Urinary bladder (tissue), 4 donors: ENCODE measurements around the gene MICB. TPM values are rescaled to one million over a fixed set of nuclear protein-coding genes. Genes with fewer than 3 reads are reported as not detected.
"Not testable (repeated sequence)": the region's sequence is repeated elsewhere in the genome, so short reads cannot be mapped to it uniquely, and the experiment has no call there.

Source experiments
- DNase-seq: peaks from one replicate; pipeline ENCODE4 v3.0.0-alpha.2; 2015; ENCODE audit errors: extremely low spot score
- H3K27ac ChIP-seq: one replicate; pipeline ENCODE4 v1.5.1; 2013; ENCODE audit warnings: low read depth, mild to moderate bottlenecking, moderate library complexity
- H3K36me3 ChIP-seq: one replicate; pipeline ENCODE4 v1.6.1; 2013; ENCODE audit warnings: mild to moderate bottlenecking, moderate library complexity; ENCODE audit not compliant: insufficient read depth
- H3K4me1 ChIP-seq: one replicate; pipeline ENCODE4 v1.6.1; 2013; ENCODE audit warnings: mild to moderate bottlenecking, moderate library complexity; ENCODE audit not compliant: insufficient read depth
- H3K4me3 ChIP-seq: one replicate; pipeline ENCODE4 v1.5.1; 2013; ENCODE audit warnings: low read depth, low read length
- WGBS: extraction: QIAGEN DNeasy Blood & Tissue Kit; methylation state at CpG from one replicate; pipeline ENCODE4 v1.1.7; 2013; 5-methylcytosine and 5-hydroxymethylcytosine counted together
- polyA plus RNA-seq: library from polyadenylated mRNA; stranded (reverse); fragments of 200-250 nt; gene quantifications from one replicate; pipeline ENCODE4 v1.2.3, GENCODE V29; 2013
- total RNA-seq: library from RNA; depleted of rRNA; stranded (reverse); fragments of >200 nt; gene quantifications from one replicate; pipeline ENCODE4 v1.2.3, GENCODE V29; 2014
- donor health status: healthy with polysubstance abuse.
- donor health status: healthy.

The MICB gene
- total RNA-seq (1.6 TPM), polyA plus RNA-seq (1.6 TPM)

- 1% methylated on average over 64 of the region's 64 CpGs for WGBS
- Histone ChIP-seq H3K4me1 (no peaks in the 10 kb centered on the region), H3K36me3 (no peaks in the 10 kb centered on the region), H3K27ac (peak within 1 kb of the TSS; percentile 50), H3K4me3 (peak within 1 kb of the TSS; percentile 63)
- DNase-seq, result no peak
Measured at GRCh38 chr6:31497531-31498476, at the start of gene MICB. MICB (plus strand) TSS chr6:31498145; CDS start chr6:31498194, 49 bp downstream.

DNA sequence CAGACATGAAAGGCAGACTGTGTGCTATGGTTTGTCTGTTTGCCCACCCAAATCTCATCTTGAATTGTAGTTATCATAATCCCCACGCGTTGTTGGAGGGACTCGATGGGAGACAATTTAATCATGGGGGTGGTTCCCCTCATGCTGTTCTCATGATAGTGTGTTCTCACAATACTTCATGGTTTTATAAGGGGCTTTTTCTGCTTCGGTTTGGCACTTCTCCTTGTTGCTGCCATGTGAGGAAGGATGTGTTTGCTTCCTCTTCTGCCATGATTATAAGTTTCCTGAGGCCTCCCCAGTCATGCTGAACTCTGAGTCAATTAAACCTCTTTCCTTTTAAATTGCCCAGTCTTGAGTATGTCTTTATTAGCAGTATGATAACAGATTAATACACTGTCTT lies 47.2 kb upstream of the MICB start:
- no peak for DNase-seq
- no peaks in the 10 kb centered on the region for H3K4me1 ChIP-seq
- no peak overlapping the region for H3K27ac ChIP-seq
- 63% methylated on average over 4 of the region's 4 CpGs for WGBS
- H3K36me3 ChIP-seq, result no peaks in the 10 kb centered on the region
- H3K4me3 ChIP-seq, result no peak overlapping the region

DNA sequence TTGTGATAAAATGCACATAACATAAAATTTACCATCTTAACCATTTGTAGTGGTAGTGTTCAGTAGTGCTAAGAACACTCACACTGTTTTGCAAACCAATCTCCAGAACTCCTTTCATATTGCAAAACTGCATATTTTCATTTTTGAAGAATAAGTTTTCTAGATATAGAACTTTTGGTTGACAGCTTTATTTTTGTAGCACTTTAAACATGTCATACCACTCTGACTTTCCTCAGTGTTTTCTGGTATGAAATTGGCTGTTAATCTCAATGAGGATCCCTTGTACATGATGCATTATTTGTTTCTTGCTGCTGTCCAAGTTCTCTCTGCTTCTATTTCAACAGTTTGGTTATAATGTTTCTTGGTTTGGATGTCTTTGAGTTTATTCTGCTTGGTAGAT lies 45.1 kb upstream of the MICB start:
- H3K4me3 ChIP-seq, result no peak overlapping the region
- H3K4me1 ChIP-seq, result no peaks in the 10 kb centered on the region
- H3K27ac ChIP-seq, result no peak overlapping the region
- H3K36me3 ChIP-seq, result no peaks in the 10 kb centered on the region
- no peak for DNase-seq

GRCh38 chr6:31453259-31453658 lies 44.7 kb upstream of the MICB start:
- Histone ChIP-seq H3K36me3 (no peaks in the 10 kb centered on the region), H3K27ac (no peak overlapping the region)

GRCh38 chr6:31459864-31460263 lies 38.1 kb upstream of the MICB start:
- not testable (repeated sequence) for H3K4me3 ChIP-seq, DNase-seq, H3K36me3 ChIP-seq, H3K27ac ChIP-seq, H3K4me1 ChIP-seq
- 84% methylated on average over 5 of the region's 5 CpGs for WGBS

More at GRCh38 chr6:31453259-31453658, 44.7 kb upstream of the MICB start:
- no peaks in the 10 kb centered on the region for H3K4me1 ChIP-seq
- no peak overlapping the region for H3K4me3 ChIP-seq
- 72% methylated on average over 2 of the region's 2 CpGs for WGBS
- no peak for DNase-seq

GRCh38 chr6:31460361-31461025 lies 37.5 kb upstream of the MICB start:
- no peak for DNase-seq
- WGBS, result 96% methylated on average over 5 of the region's 5 CpGs
- Histone ChIP-seq H3K36me3 (no peaks in the 10 kb centered on the region), H3K4me1 (no peaks in the 10 kb centered on the region), H3K27ac (no peak overlapping the region), H3K4me3 (no peak overlapping the region)

DNA sequence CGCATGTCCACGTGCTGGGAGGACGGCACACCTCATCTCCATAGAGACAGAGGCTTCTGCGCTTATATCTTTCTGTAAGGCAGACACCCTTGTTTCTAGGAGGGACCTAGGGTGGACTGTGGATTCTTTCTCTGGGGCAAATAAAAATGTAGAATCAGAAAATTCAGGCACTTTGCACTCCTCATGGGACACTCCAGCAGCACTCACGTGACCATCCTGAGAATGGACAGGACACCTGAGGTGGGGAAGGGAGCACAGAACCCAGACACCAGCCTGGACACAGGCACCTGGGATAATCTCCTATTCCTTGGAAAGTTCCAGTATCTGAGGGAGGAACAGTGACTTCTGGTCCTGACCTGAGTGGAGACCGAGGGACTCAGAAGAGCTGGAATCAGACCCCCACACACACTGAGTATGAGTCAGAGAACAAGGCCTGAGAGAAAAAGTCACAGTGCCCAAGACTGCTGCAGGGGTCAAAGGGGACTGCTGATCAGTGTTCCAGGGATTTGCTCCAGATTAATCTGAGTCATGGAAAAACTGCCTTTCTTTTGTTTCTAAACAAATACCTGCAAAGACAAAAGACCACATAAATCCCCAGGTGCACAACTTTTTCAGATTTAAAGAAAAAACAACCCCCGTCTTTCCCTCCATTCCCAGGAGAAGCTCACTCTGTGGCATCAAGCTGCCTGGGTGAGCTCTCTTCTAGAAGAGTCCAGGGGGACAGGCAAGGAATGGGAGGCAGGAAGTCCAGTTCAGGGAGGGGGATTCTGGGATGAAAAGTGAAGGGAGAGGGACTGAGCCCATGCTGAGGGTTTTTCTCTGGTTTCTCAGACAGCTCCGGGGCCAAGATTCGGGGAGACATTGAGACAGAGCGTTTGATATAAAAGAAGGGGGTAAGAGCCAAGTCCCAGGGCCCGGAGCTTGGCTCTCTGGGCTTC lies 35.6 kb upstream of the MICB start:
- WGBS, result 58% methylated on average over 11 of the region's 11 CpGs
- Histone ChIP-seq H3K4me1 (no peaks in the 10 kb centered on the region), H3K4me3 (peak overlapping the region; percentile 45), H3K27ac (peak overlapping the region; percentile 66), H3K36me3 (no peaks in the 10 kb centered on the region)
- DNase-seq, result no peak

- Histone ChIP-seq H3K27ac (peak overlapping the region; percentile 66), H3K4me3 (peak overlapping the region; percentile 45), H3K36me3 (no peaks in the 10 kb centered on the region), H3K4me1 (no peaks in the 10 kb centered on the region)
- DNase-seq, result peak; percentile 43
- 21% methylated on average over 29 of the region's 29 CpGs for WGBS
Measured at GRCh38 chr6:31462964-31463870, 34.7 kb upstream of the MICB start.

DNA sequence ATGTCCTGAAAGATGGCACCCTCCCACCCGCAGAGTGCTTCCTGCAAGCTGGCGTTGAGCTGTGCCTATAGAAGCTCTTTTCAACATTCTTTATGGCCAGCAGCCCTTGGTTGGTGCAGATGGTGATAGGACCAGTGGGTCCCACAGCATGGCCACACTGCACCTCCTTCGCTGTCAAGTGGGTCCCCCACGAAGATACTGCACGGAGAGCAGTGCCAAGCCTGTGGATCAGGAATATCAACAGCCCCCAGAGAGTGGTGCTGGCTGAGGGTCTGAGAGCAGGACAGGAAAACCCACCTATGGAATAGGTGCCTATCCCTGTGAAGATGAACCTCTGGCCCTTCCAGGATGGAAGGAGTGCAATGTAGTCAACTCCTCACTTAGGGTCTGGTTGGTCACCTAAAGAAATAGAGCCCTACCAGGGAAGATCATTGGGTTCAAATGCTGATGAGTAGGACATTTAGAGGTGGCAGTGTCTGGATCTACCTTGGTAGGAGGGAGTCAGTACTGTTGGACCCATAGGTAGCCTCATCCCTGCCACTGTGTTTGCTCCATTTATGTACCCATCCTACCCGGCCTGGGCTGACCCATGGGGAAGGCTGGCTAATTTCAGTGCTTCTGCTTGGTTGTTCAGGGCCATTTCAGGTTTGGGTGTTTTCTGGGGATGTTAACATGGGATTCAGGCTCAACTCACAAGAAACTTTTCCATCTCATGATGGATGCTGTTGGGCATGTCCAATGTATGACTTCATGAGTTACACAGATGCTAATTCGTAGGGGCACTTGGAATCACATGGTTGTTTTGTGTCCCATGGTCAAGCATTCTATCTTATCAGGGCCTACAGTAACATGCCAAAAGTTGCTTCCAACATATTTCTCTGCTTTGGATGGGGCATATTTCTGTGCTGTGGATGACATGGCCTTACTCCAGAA lies 33.4 kb upstream of the MICB start:
- 84% methylated on average over 7 of the region's 7 CpGs for WGBS
- no peak overlapping the region for H3K27ac ChIP-seq

DNA sequence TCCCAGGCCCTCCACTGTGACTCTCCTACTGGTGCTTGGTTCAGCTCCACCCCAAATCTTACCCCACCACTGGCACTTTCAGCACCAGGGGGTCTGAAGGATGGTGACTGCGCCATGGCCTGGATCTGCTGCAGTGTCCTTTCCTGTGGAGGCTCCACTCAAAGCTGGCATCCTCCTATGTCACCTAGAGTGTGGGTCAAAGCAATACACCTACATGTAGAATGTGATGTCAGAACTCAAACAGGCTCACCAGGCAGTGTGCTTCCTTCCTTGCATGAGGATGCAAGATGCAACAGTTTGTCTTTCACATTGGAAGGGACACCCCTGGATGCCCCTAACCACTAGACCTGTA lies 32.8 kb upstream of the MICB start:
- WGBS, result 88% methylated on average over 1 of the region's 1 CpG
- H3K4me3 ChIP-seq, result no peak overlapping the region
- no peak overlapping the region for H3K27ac ChIP-seq
- no peak for DNase-seq
- no peaks in the 10 kb centered on the region for H3K36me3 ChIP-seq
- no peaks in the 10 kb centered on the region for H3K4me1 ChIP-seq

More for the DNA sequence above, 33.4 kb upstream of the MICB start:
- Histone ChIP-seq H3K36me3 (no peaks in the 10 kb centered on the region), H3K4me1 (no peaks in the 10 kb centered on the region), H3K4me3 (peak overlapping the region; percentile 45)
- DNase-seq, result no peak

DNA sequence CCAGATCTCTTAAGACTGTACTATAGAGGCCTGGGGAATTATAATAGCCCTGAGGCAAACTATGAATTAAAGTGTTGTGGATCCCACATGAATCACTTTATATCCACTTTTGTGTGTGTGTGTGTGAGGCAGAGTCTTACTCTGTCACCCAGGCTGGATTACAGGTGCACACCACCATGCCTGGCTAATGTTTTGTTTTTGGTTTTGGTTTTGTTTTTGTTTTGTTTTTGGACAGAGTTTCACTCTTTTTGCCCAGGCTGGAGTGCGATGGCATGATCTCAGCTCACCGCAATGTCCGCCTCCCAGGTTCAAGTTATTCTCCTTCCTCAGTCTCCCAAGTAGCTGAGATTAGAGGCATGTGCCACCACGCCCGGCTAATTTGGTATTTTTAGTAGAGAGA lies 32.2 kb upstream of the MICB start:
- H3K4me3 ChIP-seq, result no peak overlapping the region
- WGBS, result 93% methylated on average over 5 of the region's 5 CpGs
- H3K27ac ChIP-seq, result no peak overlapping the region
- no peak for DNase-seq
- no peaks in the 10 kb centered on the region for H3K4me1 ChIP-seq
- H3K36me3 ChIP-seq, result no peaks in the 10 kb centered on the region

DNA sequence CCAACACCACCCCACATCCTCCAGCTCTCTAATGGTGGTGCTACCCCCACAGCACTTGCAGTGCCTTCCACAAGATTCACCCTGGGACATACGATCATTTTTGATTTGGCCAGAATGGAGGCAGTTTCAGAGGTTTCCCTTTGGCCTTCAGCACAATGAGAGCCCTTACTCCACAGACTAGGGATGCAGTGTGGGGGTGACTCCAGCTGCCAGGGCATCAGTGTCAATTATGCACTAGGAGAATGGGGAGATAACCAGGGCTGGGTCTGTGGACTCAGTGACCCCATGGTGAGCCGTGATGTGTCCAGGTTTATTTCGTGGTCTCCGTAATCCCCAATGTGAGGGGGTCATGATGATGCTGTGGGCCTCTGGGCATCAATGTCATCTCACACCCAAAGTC lies 31.5 kb upstream of the MICB start:
- WGBS, result 88% methylated on average over 4 of the region's 4 CpGs

More for the DNA sequence above, 31.5 kb upstream of the MICB start:
- H3K4me1 ChIP-seq, result no peaks in the 10 kb centered on the region
- no peak overlapping the region for H3K27ac ChIP-seq
- no peaks in the 10 kb centered on the region for H3K36me3 ChIP-seq
- DNase-seq, result no peak
- H3K4me3 ChIP-seq, result no peak overlapping the region
